ENCODE data around the gene SCUBE3.

Gene SCUBE3

DNA sequence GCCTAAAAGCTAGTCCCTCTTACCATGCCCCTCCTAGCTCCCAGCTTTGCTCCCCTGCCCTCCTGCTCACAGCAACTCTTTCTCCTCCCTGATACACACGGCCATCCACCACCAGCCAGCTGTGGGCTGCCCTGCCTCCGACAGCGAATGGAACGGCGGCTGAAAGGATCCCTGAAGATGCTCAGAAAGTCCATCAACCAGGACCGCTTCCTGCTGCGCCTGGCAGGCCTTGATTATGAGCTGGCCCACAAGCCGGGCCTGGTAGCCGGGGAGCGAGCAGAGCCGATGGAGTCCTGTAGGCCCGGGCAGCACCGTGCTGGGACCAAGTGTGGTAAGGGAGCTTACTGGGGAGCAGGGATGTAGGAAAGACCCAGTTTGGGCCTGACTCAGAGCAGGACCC is 29.1 kb downstream of the SCUBE3 start:
- no peak for DNase-seq

DNA sequence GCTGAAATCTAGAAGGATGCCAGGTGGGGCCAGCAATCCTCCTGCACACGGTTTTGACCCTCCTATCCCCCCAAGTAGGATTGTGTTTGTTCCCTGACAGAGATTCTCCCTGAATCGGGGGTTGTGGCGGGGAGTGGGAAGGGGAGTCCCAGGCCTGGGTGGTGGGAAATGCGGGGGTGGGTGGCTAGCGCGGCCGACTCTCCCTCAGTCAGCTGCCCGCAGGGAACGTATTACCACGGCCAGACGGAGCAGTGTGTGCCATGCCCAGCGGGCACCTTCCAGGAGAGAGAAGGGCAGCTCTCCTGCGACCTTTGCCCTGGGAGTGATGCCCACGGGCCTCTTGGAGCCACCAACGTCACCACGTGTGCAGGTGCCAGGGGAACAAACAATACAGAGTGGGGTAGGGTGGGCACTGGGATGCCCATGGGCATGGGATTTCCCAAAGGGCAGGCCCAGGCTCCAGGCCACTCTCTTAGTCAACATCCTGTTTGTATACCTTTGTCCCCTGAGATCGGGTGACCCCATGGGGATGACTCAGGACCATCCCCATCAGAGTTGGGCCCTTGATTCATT is 29.7 kb downstream of the SCUBE3 start:
- no peak for DNase-seq

GRCh38 chr6:35244551-35244950 is 30.8 kb downstream of the SCUBE3 start:
- no peak for DNase-seq

DNA sequence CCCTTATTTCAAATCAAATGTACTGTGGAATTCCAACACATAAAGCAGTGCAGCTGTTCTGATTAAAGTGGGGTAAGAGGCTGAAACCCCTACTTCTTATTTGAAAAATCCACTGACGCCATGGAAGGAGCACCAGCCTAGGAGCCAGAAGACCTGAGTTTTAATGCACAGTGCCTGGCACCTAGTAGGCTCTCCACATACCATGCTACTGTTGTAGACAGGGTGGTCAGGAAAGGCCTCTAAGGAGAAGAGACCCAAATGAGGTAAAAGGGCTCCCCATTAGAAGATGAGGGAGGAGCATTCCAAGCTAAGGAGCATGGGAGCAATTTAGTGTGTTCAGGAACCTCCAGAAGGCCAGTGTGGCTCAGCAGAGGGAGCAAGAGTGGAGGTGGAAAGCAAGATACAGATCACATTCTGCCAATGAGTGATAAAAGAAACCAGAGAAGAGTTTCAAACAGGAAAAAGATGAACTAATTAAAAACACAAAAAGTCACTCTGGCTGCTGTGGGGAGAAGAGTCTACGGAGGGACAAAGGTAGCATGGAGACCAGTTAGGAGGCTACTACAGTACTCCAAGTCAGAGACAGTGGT is 34.0 kb downstream of the SCUBE3 start:
- DNase-seq: no peak

- no peak for DNase-seq
These were observed 34.5 kb downstream of the SCUBE3 start for GRCh38 chr6:35248300-35248699.

GRCh38 chr6:35248965-35249364 is 35.2 kb downstream of the SCUBE3 start:
- DNase-seq: no peak

GRCh38 chr6:35251949-35252348 is 38.2 kb downstream of the SCUBE3 start:
- DNase-seq: no peak

- DNase-seq: no peak
These were observed 39.5 kb downstream of the SCUBE3 start for GRCh38 chr6:35253249-35253648.

DNA sequence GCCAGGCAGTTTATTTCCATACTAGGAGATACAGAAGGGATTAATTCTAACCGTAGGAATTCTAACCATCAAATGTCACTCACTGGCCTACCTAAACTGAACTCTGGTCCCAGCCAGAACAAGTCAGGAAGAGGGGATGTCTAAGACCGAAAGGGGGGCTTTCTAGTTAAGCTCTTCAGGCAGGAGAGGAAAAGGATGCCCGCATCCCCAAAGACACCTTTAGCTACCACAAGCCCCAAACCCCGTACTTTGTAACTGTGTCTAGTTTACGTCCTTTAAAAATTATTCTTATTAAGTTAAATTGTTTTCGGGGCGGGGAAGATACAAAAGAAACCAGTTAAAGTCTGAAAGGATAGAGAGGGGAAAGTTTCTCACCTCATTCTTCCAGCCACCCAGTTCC is 44.6 kb downstream of the SCUBE3 start:
- DNase-seq: no peak

DNA sequence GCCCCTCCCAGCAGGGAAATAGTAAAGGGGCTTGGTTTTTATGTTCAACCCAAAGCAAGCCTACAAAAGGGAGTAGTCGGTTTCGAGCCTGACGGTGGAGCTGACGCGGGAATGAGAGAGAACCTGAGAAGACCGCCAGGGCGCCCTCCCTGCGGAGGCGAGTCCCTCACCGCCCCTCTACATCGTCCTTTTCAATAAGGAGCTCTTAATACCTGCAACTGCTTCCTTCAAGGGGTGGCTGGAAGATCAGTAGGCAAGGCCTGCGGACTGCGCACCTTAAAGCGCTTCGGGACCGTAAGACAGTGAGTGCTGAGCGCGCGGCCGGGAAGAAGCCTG is 45.1 kb downstream of the SCUBE3 start:
- peak; percentile 43 for DNase-seq

GRCh38 chr6:35259194-35259947 is 45.6 kb downstream of the SCUBE3 start, which contains the start of gene ZNF76:
Gene ZNF76 (plus strand): TSS chr6:35259735. CDS start chr6:35281152, 21,417 bp downstream.
- DNase-seq: peak; percentile 96

- peak; percentile 62 for DNase-seq
These were observed 46.3 kb downstream of the SCUBE3 start for GRCh38 chr6:35259948-35260590.

GRCh38 chr6:35260591-35261570 is 47.1 kb downstream of the SCUBE3 start:
- DNase-seq: no peak

DNA sequence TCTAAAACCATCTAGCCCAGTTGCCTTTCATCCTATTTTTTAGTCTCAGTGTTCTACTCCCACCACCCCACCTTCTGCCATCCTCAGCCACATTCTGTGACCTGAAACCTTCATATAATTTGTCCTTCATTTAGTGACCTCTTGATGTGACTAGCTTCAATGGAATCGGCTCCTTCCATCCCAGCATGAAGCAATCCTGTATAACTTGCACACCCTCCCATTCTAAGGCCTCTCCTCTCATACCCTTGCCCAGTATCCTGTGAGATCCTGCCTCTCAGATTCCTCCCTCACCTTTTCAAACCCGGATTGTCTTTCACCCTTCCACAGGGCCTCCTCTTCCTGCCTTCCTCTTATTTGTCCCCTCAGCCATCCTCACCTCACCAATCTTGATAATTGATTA is 48.8 kb downstream of the SCUBE3 start:
- DNase-seq: no peak

- DNase-seq: no peak
These were observed 51.0 kb downstream of the SCUBE3 start for GRCh38 chr6:35264550-35265274.

DNA sequence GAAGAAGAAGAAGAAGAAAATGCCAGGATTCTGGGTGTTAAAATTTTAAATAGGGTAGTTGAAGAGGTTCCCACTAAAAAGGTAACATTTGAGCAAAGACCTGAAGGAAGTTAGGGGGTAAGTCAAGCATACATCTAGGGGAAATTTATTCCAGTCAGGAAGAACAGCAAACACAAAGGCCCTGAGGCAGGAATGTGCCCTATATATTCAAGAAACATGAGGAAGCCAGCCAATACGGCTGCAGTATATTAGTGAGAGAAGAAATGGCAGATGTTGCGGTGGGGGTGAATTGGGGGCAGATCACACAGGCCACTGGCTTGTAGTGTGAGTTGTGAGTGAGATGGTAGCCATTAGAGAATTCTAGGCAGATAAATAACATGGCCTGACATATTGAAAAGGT is 51.8 kb downstream of the SCUBE3 start:
- DNase-seq: no peak

DNA sequence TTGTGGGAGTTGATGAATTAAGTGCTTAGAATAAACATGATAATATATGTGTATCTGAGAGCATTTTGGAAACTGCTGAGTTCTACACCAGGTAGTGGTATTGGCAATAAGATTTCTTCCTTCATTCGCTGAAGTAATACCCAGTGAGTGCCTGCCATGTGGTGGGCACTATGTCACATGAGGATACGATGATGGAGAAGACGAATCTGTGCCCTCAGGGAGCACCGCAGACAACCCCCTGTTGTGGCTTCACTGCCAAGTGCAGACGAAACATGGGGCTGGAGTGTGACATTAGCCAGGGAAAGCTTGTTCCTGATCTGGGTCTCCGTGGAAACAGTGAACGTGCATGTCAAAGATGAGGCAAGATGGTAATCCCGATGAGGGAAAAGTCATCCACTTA is 53.7 kb downstream of the SCUBE3 start:
- no peak for DNase-seq

DNA sequence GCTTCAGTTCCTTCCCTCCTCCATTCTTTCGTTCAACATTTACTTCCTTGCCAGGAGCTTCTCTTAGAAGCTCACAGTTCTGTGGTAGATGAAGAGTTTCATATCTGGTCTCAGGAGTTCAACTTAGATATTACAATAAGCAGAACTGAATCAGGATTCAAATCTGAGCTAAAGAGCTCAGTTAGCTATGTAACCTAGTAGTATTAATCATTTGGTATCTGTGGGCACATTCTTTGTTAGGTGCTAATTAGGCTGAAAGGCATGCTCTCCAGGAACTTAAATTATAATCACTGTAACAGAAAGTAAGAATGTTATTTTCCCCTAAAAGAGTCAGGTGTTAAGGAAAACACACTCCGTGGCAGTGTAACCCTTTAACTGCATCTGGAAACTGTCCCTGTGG is 54.1 kb downstream of the SCUBE3 start:
- DNase-seq: no peak

- DNase-seq: no peak
These were observed 58.2 kb downstream of the SCUBE3 start for GRCh38 chr6:35272005-35272404.

DNA sequence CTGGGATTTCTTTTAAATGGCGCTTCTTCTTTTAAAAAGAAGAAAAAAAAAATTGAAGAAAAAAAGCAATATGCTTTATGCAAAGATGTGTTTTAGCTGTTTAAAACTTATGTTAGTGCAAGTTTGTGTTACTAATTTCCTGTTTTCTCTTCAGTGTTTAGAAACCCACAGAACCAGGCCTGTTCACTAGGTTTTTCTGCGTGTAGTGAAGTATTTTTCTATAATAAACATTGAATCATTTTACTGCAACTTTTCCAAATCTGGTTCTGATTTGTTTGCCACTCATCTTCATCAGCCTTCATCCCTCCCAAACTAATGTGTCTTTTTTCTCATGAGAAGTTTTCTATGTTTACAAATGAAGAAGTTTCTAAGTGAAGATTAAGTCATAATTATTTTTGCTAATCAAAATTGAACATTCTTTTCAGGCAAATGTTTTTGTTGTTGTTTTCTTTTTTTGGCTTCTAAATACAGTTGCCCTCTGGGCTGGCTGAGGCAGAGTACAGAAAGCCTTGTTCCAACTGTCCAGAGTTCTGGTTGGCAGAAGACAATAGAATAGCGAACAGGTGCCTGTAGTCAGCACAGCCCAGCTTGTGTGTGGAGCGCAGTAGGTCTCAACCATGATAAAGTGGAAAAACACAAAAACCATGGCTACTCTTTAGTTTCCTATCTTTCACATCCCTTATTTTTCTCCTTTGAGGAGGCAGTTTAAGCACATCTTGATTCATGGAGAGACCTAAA is 60.2 kb downstream of the SCUBE3 start:
- no peak for DNase-seq

- no peak for DNase-seq
These were observed 62.0 kb downstream of the SCUBE3 start for GRCh38 chr6:35275744-35276260.

Measured in NCI-H2029 (cell line).